H9 (cell line): Measurements from ENCODE around the gene EFCAB12. TPM values are rescaled to one million over a fixed set of nuclear protein-coding genes. Genes with fewer than 3 reads are reported as not detected.
A peak's percentile ranks its signal among the peaks of the same experiment; 100 is the strongest.

Experiments
- DNase-seq: peaks from one replicate; pipeline ENCODE4 v3.0.0-alpha.2; 2017
- H2AFZ ChIP-seq: one replicate; pipeline ENCODE4 v1.6.1; 2013; ENCODE audit warnings: mild to moderate bottlenecking, low read length, control low read depth, moderate library complexity
- H2AK5ac ChIP-seq: 2 replicates; pipeline ENCODE4 v1.6.1; 2013; ENCODE audit warnings: low read length, control low read depth, mixed read lengths; ENCODE audit not compliant: insufficient read length
- H2BK120ac ChIP-seq: one replicate; pipeline ENCODE4 v1.6.1; 2013; ENCODE audit warnings: low read depth, mild to moderate bottlenecking, low read length, control low read depth, inconsistent platforms; ENCODE audit not compliant: poor library complexity, severe bottlenecking
- H2BK12ac ChIP-seq: 2 replicates; pipeline ENCODE4 v1.6.1; 2013; ENCODE audit warnings: low read length, control low read depth, mixed read lengths, low read depth; ENCODE audit not compliant: insufficient read length
- H2BK15ac ChIP-seq: 2 replicates; pipeline ENCODE4 v1.6.1; 2013; ENCODE audit warnings: low read depth, low read length, control low read depth
- H2BK20ac ChIP-seq: one replicate; pipeline ENCODE4 v1.6.1; 2013; ENCODE audit warnings: low read depth, mild to moderate bottlenecking, low read length, control low read depth, inconsistent platforms; ENCODE audit not compliant: poor library complexity, severe bottlenecking
- H2BK5ac ChIP-seq: 2 replicates; pipeline ENCODE4 v1.6.1; 2013; ENCODE audit warnings: low read length, control low read depth, mixed read lengths; ENCODE audit not compliant: insufficient read length
- H3K14ac ChIP-seq: 2 replicates; pipeline ENCODE4 v1.6.1; 2013; ENCODE audit warnings: low read length, control low read depth; ENCODE audit not compliant: insufficient read depth
- H3K18ac ChIP-seq: 2 replicates; pipeline ENCODE4 v1.6.1; 2013; ENCODE audit warnings: low read depth, mild to moderate bottlenecking, mixed read lengths, low read length, control low read depth; ENCODE audit not compliant: insufficient read length
- H3K23ac ChIP-seq: 2 replicates; pipeline ENCODE4 v1.6.1; 2013; ENCODE audit warnings: low read length, control low read depth, mixed read lengths, low read depth; ENCODE audit not compliant: insufficient read length
- H3K23me2 ChIP-seq: 2 replicates; pipeline ENCODE4 v1.6.1; 2013; ENCODE audit warnings: low read depth, mild to moderate bottlenecking, mixed read lengths, low read length, control low read depth; ENCODE audit not compliant: insufficient read length, poor library complexity, severe bottlenecking
- H3K27ac ChIP-seq: 2 replicates; pipeline ENCODE4 v1.5.1; 2013; ENCODE audit warnings: low read length, control low read depth, mixed read lengths, low read depth; ENCODE audit not compliant: insufficient read length
- H3K27me3 ChIP-seq: 2 replicates; pipeline ENCODE4 v1.6.1; 2013; ENCODE audit warnings: low read length, control low read depth, inconsistent platforms; ENCODE audit not compliant: insufficient read depth
- H3K4ac ChIP-seq: 2 replicates; pipeline ENCODE4 v1.6.1; 2013; ENCODE audit warnings: low read depth, mild to moderate bottlenecking, control low read depth, inconsistent platforms, low read length, moderate library complexity
- H3K4me1 ChIP-seq: 2 replicates; pipeline ENCODE4 v1.6.1; 2013; ENCODE audit warnings: low read length, control low read depth, inconsistent platforms; ENCODE audit not compliant: insufficient read depth
- H3K4me2 ChIP-seq: 2 replicates; pipeline ENCODE4 v1.6.1; 2013; ENCODE audit warnings: low read length, control low read depth, mixed read lengths; ENCODE audit not compliant: insufficient read length, insufficient read depth
- H3K56ac ChIP-seq: 2 replicates; pipeline ENCODE4 v1.6.1; 2013; ENCODE audit warnings: low read depth, mild to moderate bottlenecking, mixed read lengths, low read length, control low read depth; ENCODE audit not compliant: insufficient read length
- H3K79me1 ChIP-seq: 2 replicates; pipeline ENCODE4 v1.6.1; 2013; ENCODE audit warnings: low read depth, mild to moderate bottlenecking, moderate library complexity, low read length, control low read depth, inconsistent platforms; ENCODE audit not compliant: insufficient read depth, poor library complexity, severe bottlenecking
- H3K79me2 ChIP-seq: 2 replicates; pipeline ENCODE4 v1.6.1; 2013; ENCODE audit warnings: low read length, control low read depth, inconsistent platforms; ENCODE audit not compliant: insufficient read depth
- H3K9ac ChIP-seq: 2 replicates; pipeline ENCODE4 v1.6.1; 2013; ENCODE audit warnings: low read length, control low read depth, mixed read lengths; ENCODE audit not compliant: insufficient read length; ENCODE audit errors: extremely low read depth
- H3K9me3 ChIP-seq: one replicate; pipeline ENCODE4 v1.6.1; 2013; ENCODE audit warnings: low read depth, low read length, inconsistent platforms; ENCODE audit not compliant: control insufficient read depth
- H3T11ph ChIP-seq: one replicate; pipeline ENCODE4 v1.6.1; 2013; ENCODE audit warnings: mild to moderate bottlenecking, low read length, control low read depth, inconsistent platforms
- H4K20me1 ChIP-seq: one replicate; pipeline ENCODE4 v1.6.1; 2013; ENCODE audit not compliant: control insufficient read depth, insufficient read length, insufficient read depth
- H4K5ac ChIP-seq: 2 replicates; pipeline ENCODE4 v1.6.1; 2013; ENCODE audit warnings: low read depth, mild to moderate bottlenecking, mixed read lengths, low read length, control low read depth; ENCODE audit not compliant: insufficient read length
- H4K8ac ChIP-seq: replicated peaks from 2 replicates; pipeline ENCODE4 v1.6.1; 2013; ENCODE audit warnings: low read length, control low read depth, mixed read lengths, low read depth; ENCODE audit not compliant: insufficient read length
- H4K91ac ChIP-seq: 2 replicates; pipeline ENCODE4 v1.6.1; 2013; ENCODE audit warnings: low read depth, mild to moderate bottlenecking, moderate library complexity, mixed read lengths, low read length, control low read depth; ENCODE audit not compliant: insufficient read length
- H3K27ac Mint-ChIP-seq, 3 experiments: 2 replicates in 2 of 3; 3 replicates in 1 of 3; pipeline ENCODE4 v1.8.0; 2020 to 2021; ENCODE audit warnings: mixed read lengths in 3 of 3, mild to moderate bottlenecking in 1 of 3, moderate library complexity in 1 of 3
- H3K27me3 Mint-ChIP-seq: 2 replicates; pipeline ENCODE4 v1.8.0; 2021; ENCODE audit warnings: low read depth, mild to moderate bottlenecking, moderate library complexity, mixed read lengths
- H3K36me3 Mint-ChIP-seq, 3 experiments: 2 replicates in 2 of 3; 3 replicates in 1 of 3; pipeline ENCODE4 v1.8.0; 2020 to 2021; ENCODE audit warnings: low read depth in 3 of 3, mixed read lengths in 3 of 3; ENCODE audit not compliant: insufficient read depth in 1 of 3
- H3K4me1 Mint-ChIP-seq, 2 experiments: 2 replicates each; pipeline ENCODE4 v1.8.0; 2020; ENCODE audit warnings: mixed read lengths in 2 of 2
- H3K4me3 Mint-ChIP-seq, 2 experiments: 2 replicates in 1 of 2; 3 replicates in 1 of 2; pipeline ENCODE4 v1.8.0; 2020 to 2021; ENCODE audit warnings: mild to moderate bottlenecking in 2 of 2, mixed read lengths in 2 of 2, moderate library complexity in 1 of 2
- H3K9me3 Mint-ChIP-seq, 2 experiments: 2 replicates in 1 of 2; 3 replicates in 1 of 2; pipeline ENCODE4 v1.8.0; 2020; ENCODE audit warnings: mild to moderate bottlenecking in 2 of 2, mixed read lengths in 2 of 2, moderate library complexity in 1 of 2
- WGBS: extraction: QIAGEN DNeasy Blood & Tissue Kit; methylation state at CpG from one replicate; pipeline ENCODE4 v1.1.7; 2013; ENCODE audit warnings: missing lambda C conversion rate, low lambda C conversion rate, mixed read lengths; ENCODE audit not compliant: insufficient read length; ENCODE audit errors: extremely low coverage; 5-methylcytosine and 5-hydroxymethylcytosine counted together
- total RNA-seq: library from RNA; stranded (reverse); gene quantifications from 2 replicates; pipeline ENCODE4 v1.2.1, GENCODE V29; 2021
- TF ChIP-seq, protein P1 (sequence below): fragments of 200-600 bp; sonication (generic); conservative IDR thresholded peaks from 3 replicates; pipeline ENCODE4 v1.8.0; 2021; ENCODE audit warnings: antibody characterized with exemption, mild to moderate bottlenecking

Gene EFCAB12
- total RNA-seq, 1 experiment from 2014 or later, result 0.28 TPM

DNA sequence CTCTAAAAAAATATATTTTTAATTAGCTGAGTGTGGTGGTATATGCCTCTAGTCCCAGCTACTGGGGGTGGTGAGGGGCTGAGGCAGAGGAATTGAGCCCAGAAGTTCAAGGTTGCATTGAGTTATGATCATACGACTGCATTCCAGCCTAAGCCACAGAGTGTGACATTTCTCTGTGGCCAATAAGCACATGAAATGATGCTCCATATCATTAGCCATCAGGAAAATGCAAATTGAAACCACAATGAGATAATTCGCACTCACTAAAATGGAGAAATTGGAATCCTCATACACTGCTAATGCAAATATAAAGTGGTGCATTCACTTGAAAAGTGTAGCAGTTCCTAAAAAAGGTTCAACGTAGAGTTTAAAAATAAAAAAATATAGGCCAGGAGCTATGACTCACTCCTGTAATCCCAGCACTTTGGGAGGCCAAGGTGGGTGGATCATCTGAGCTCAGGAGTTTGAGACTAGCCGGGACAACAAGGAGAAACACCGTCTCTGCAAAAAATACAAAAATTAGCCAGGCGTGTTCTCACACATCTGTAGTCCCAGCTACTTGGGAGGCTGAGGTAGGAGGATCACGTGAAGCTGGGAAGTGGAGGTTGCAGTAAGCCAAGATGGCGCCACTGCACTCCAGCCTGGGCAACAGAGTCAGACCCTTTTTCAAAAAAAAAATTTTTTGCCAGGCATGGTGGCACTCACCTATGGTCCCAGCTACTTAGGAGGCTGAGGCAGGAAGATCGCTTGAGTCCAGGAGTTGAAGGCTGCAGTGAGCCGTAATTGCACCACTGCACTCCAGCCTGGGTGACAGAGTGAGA lies 46.8 kb upstream of the EFCAB12 start:
- Histone ChIP-seq H3T11ph (no peak overlapping the region), H3K27me3 (no peaks in the 10 kb centered on the region), H4K5ac (no peak overlapping the region), H3K14ac (no peak overlapping the region), H2BK12ac (no peak overlapping the region), H3K4me1 (no peaks in the 10 kb centered on the region), H4K8ac (no peak overlapping the region), H4K20me1 (no peaks in the 10 kb centered on the region), H3K4me2 (no peak overlapping the region), H3K79me1 (no peaks in the 10 kb centered on the region), H3K23ac (no peak overlapping the region), H3K18ac (no peak overlapping the region), H3K4ac (no peak overlapping the region), H2AK5ac (no peak overlapping the region), H2AFZ (no peak overlapping the region), H2BK20ac (no peak overlapping the region), H2BK5ac (no peak overlapping the region), H3K9me3 (no peaks in the 10 kb centered on the region), H4K91ac (no peak overlapping the region), H2BK120ac (no peak overlapping the region), H3K79me2 (no peaks in the 10 kb centered on the region), H3K9ac (no peak overlapping the region), H2BK15ac (no peak overlapping the region), H3K23me2 (no peaks in the 10 kb centered on the region), H3K27ac (no peak overlapping the region), H3K56ac (no peak overlapping the region)
- Mint-ChIP-seq H3K27me3 (no peaks in the 10 kb centered on the region), H3K4me3 (no peak overlapping the region), H3K36me3 (peaks cover 4 to 32% (median 26%) of the 10 kb centered on the region in 3 experiments; a peak in 6 of 7 replicates), H3K9me3 (no peaks in the 10 kb centered on the region), H3K27ac (peak overlapping the region in 1 of 3 experiments; percentile 49; a peak in 1 of 7 replicates), H3K4me1 (no peaks in the 10 kb centered on the region)
- WGBS, result no CpG with 5 or more reads among the region's 10 CpGs
- DNase-seq, result no peak
- TF ChIP-seq, protein P1, sequence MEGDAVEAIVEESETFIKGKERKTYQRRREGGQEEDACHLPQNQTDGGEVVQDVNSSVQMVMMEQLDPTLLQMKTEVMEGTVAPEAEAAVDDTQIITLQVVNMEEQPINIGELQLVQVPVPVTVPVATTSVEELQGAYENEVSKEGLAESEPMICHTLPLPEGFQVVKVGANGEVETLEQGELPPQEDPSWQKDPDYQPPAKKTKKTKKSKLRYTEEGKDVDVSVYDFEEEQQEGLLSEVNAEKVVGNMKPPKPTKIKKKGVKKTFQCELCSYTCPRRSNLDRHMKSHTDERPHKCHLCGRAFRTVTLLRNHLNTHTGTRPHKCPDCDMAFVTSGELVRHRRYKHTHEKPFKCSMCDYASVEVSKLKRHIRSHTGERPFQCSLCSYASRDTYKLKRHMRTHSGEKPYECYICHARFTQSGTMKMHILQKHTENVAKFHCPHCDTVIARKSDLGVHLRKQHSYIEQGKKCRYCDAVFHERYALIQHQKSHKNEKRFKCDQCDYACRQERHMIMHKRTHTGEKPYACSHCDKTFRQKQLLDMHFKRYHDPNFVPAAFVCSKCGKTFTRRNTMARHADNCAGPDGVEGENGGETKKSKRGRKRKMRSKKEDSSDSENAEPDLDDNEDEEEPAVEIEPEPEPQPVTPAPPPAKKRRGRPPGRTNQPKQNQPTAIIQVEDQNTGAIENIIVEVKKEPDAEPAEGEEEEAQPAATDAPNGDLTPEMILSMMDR, result no peak
